GM19372 (cell line): ENCODE measurements around the gene EIF2S1.
"Not testable (repeated sequence)": the region's sequence is repeated elsewhere in the genome, so short reads cannot be mapped to it uniquely, and the experiment has no call there.

Source experiments
- ATAC-seq: cut with Tn5 transposase; IDR thresholded peaks from one replicate; pipeline ENCODE4 v1.9.1; 2021; ENCODE audit warnings: mild to moderate bottlenecking, low read depth, moderate library complexity; ENCODE audit not compliant: unreplicated experiment

Gene EIF2S1

DNA sequence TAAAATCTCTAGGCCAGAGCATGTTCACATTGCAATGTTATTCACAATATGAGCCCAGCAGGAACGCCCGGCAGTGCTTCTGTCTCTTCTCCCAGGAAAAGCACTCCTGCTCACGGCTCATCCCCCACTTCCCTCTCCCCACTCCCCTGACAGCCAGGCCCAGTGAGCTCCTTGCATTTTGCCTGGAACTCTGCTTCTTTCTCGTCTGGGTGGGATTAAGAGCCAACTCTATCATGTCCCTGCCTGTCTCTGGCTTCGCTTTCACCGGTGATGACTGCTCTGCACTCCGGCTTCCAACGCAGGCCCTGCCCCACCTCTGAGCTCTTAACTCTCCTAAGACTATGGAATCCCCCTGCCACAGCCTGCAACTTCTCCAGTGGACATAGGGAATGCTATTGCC is 49.3 kb downstream of the EIF2S1 start:
- ATAC-seq, result no peak

GRCh38 chr14:67410313-67410712 is 50.2 kb downstream of the EIF2S1 start:
- ATAC-seq, result no peak

DNA sequence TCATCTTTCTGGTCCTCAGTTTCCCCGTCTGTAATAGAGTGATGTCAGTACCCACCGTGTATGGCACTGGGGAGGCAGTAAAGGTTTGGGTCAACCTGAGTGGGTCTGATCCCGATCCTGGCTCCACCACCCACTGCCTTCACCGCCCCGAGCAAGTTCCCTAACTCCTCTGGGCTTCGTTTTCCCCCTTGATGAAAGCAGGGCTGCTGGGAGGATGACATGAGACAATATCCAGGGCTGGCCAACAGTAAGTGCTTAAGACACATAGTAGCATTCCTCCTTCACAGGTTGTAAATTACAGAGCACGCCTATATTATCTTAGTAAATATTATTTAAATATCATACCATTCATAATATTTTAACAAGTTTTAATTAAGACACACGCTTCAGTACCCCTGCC is 51.2 kb downstream of the EIF2S1 start:
- ATAC-seq, result no peak

DNA sequence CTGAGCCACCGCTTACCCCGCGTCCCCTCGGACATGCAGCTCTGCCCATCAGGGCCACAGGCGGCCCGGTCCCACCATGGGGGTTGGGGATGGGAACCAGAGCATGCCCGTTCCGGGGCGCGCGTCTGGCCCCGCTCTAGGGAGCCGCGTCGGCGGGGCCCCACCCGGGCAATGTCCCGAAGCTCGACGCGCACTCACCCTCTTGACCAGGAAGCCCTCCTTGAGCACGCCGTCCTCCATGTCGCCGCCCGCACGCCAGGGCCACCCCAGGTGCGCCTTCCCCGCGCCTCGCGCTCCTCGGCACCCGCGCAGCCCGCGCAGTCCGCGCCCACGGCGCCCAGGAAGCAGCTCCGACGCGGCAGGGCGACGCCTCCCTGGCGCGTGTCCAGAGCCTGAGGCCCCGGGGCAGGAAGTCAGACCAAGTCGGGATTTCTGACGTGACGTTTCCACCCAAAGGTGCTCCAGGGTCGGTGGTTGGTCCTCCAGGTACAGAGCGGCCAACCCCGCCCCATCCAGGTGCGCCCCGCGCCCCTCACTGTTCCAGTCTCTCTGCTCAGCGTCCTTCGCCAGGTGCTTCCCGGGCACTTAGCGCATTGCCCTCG is 51.8 kb downstream of the EIF2S1 start, which contains the start of gene PLEK2:
Gene PLEK2, minus strand, starts transcription at position 346 of the 602 bp plus-strand sequence. Its CDS starts 106 bp downstream, at position 240.
- ATAC-seq, result no peak

DNA sequence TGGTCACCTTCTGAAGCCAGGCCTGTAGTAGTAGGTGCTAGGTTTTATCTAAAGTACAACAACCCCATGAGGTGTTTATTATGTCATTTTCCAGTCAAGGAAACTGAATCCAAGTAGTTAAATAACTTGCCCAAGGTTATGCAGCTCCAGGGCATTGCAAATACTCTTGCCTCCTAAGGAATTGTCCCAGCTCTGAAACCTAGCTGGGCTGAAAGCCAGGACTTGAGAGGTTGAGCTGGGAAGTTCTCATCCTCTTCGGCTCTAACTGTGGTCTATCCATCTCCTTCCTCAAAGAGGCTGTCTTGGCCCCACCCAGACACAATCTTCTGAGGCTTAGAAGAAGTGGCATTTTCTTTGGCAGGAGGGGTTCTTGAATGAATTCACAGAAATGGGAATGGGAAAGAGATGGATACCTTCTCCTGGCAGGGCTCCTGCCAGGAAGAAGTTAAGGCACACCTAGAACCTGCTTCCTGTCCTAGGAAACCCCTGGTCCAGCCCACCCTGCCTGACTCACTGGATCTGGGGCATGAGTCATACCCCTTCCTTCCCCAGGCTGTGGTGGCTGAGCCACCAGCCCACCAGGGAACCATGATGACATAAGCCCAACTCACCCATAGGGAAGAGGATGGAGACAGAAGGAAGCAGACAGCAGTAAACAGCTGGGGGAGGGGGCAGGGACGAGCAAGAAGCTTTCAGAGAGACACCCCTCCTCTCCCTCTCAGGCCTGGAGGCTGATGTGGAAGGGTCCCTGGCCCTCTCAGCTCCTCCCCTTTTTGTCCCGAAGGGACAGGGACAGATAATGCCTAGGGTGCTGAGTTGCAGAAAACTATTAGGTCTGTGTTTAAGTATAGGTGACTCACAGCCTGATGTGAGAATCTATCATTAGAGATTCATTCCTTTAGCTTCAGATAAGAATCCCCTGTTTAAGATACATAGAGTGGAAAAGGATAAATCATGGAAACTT is 54.0 kb downstream of the EIF2S1 start:
- ATAC-seq, result no peak

- ATAC-seq, result not testable (repeated sequence)
These were observed 55.5 kb downstream of the EIF2S1 start for GRCh38 chr14:67415610-67416009.

DNA sequence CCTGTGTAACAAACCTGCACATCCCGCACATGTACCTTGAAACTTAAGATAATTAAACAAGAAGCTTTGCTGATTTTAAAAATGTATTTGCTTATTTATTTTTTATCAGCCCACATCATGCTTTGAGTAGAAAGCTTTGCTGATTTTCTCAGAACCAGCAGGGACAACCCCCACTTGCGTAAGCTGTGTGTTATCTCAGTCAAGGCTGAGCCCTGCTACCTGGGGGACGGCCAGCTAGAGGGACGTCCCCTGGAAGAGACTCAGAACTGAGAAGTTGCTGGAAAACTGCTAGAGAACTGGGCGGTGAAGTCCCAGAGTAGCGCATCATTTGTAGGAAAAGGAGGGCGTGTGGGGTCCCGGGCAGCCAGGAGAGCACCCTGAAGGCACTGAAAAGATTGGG is 56.0 kb downstream of the EIF2S1 start:
- no peak for ATAC-seq

GRCh38 chr14:67416810-67417209 is 56.7 kb downstream of the EIF2S1 start:
- no peak for ATAC-seq

DNA sequence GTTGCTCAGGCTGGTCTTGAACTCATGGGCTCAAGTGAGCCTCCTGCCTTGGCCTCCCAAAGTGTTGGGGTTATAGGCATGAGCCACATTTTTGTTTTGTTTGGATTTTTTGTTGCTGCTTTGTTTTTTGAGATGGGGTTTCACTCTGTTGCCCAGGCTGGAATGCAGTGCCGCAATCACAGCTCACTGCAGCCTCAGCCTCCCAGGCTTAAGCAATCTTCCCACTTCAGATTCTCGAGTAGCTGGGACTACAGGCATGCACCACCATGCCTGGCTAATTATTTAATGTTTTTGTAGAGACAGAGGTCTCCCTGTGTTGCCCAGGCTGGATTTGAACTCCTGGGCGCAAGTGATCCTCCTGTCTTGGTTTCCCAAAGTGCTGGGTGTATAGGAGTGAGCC is 57.5 kb downstream of the EIF2S1 start:
- ATAC-seq, result no peak

DNA sequence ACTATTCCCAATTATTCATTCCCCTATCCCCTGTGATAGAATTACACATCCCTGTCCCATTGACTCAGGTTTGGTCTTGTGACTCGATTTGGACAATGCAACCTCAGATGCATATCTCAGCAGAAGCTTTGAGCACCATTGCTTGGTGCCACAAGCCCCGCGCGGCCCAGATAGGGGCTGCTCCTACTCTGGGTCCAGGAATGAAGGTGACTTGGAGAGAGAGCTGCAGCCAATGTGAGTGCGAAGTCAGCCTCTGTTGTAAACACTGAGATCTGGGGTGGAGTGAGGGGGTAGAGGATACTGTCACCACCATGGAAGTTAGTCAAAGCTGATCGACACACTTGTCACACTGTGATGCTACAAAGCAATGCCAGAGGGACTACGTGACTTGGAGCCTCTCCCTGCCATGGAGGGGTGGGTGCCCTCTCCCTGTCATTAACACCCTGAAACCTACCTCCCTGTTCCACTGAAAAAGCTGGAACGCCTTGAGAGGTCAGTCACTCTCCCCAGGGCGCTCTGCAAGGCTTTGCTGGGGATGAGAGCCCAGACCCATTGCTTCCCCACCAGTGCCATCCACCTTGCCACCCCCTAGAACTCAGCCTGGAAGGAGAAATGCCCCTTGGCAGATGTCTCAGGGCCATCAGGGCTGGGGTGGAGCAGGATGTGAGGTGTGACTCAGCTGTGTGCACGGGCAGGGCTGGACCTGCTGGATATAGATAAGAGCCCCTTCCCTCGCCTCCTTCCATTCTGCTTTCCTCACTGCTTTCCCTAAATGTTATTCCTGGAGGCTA is 58.5 kb downstream of the EIF2S1 start:
- no peak for ATAC-seq

- ATAC-seq, result no peak
These were observed 60.1 kb downstream of the EIF2S1 start for GRCh38 chr14:67420102-67420739.

DNA sequence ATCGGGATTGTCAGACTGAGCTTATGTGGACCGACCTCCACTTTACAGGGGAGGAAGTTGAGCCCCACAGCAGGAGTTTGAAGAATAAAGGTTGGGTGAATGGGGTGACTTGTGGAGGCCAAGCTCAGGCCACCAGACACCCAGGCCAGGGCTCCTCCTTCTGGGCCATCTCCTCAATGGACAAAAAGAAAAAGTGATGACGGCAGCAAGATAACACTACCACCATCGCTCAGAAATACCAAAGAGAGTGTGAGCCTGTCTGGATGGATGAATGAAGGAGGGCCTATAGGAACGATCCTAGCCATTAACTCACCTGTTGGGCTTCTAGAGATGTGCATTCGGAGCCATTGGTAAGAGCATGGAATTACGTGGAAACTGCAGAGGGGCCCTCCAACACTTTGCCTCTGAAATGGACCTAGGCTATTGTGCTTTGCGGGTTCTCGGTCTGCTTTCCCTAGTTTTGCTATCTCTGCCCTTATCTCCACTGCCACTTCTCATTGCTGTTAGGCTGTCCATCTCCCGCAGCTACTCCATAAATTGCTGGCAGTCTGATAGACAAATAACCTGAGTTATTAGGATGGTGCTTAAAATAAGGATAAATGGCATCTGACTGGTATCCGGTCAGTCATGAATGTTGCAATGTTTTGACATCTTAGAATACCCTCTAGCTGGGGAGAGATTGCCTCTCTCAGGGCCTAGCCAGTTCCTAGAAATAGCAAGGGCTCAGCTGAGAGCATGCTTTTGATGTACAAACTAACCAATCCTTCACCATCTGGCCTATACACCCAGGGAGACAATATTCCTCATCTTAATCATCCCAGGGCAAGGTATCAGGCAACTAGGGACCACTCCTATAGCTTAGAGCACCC is 61.5 kb downstream of the EIF2S1 start:
- no peak for ATAC-seq

DNA sequence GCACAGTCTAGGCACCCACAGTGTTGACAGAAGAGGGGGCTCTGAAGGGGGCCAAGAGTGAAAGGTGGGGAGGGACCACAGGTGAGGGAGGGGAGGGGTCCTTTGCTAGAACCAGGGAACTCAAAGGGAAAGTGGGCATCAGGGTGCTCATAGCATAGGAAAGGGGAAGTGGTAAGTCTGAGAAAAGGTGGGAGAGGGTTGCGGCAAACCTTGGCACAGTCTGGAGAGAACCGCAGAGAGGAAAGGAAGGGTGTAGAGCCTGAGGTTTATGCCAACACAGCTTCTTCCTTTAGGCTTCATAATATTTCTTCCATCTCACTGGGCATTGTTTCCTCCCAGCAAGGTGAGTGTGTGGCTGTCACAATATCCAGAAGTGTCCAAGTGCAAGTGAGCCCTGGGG is 63.3 kb downstream of the EIF2S1 start:
- ATAC-seq, result no peak

GRCh38 chr14:67424539-67424938 is 64.4 kb downstream of the EIF2S1 start:
- ATAC-seq, result no peak

DNA sequence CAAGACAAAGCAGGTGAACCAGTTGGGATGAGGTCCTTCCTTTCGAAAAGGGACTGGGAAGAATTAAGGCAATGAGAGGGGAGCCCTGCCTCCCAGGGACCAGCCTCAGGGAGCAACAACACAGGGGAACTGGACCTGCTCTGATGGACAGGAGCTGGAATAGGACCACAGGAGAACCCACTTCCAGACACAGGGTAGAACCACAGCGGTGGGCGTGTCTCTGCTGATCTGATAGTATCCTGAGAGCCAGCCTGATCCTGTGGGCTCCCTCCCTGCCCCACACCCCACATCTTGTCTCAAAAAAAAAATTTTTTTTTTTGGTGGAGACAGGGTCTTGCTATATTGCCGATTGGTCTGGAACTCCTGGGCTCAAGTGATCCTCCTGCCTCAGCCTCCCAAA is 65.5 kb downstream of the EIF2S1 start:
- no peak for ATAC-seq

- ATAC-seq, result no peak
These were observed 66.0 kb downstream of the EIF2S1 start for GRCh38 chr14:67426161-67426560.

GRCh38 chr14:67426983-67427606 is 67.0 kb downstream of the EIF2S1 start:
- no peak for ATAC-seq

- no peak for ATAC-seq
These were observed 68.4 kb downstream of the EIF2S1 start for GRCh38 chr14:67428501-67429031.
